Psoas muscle (tissue), 8 donors: Measurements from ENCODE around the gene ARHGAP22. TPM values are rescaled to one million over a fixed set of nuclear protein-coding genes. Genes with fewer than 3 reads are reported as not detected.

Experiments
- ATAC-seq, 4 donors: fragments of 200-7000 bp; cut with Tn5 transposase; one replicate each; pipeline ENCODE4 v1.9.1; 2020; ENCODE audit warnings: moderate library complexity in 3 of 4, mild to moderate bottlenecking in 2 of 4
- DNase-seq, 2 donors: peaks; one replicate each; pipeline ENCODE4 v3.0.0-alpha.2; 2020
- H3K27ac ChIP-seq: fragments of 200-600 bp; one replicate; pipeline ENCODE4 v1.8.0; 2022
- H3K27me3 ChIP-seq, 3 donors: fragments of 200-600 bp in 1 of 3; one replicate each; pipeline versions ENCODE4 v1.6.1 to v1.8.0; 2013 to 2022; ENCODE audit warnings: low read length in 2 of 3, mild to moderate bottlenecking in 2 of 3, moderate library complexity in 1 of 3; ENCODE audit not compliant: insufficient read depth in 3 of 3
- H3K36me3 ChIP-seq, 2 donors: fragments of 200-600 bp in 1 of 2; one replicate each; pipeline versions ENCODE4 v1.6.1 to v1.8.0; 2013 to 2022; ENCODE audit warnings: low read depth in 1 of 2, mild to moderate bottlenecking in 1 of 2, moderate library complexity in 1 of 2; ENCODE audit not compliant: insufficient read depth in 1 of 2
- H3K4me1 ChIP-seq: fragments of 200-600 bp; one replicate; pipeline ENCODE4 v1.8.0; 2022
- H3K4me3 ChIP-seq: fragments of 200-600 bp; one replicate; pipeline ENCODE4 v1.8.0; 2022; ENCODE audit warnings: mild to moderate bottlenecking
- H3K9me3 ChIP-seq: fragments of 200-600 bp; one replicate; pipeline ENCODE4 v1.8.0; 2022
- CTCF ChIP-seq: fragments of 200-600 bp; IDR thresholded peaks from one replicate; pipeline ENCODE4 v1.8.0; 2022; ENCODE audit warnings: antibody characterized with exemption
- WGBS, 3 donors: extraction: QIAGEN DNeasy Blood & Tissue Kit; methylation state at CpG; one replicate each; pipeline versions ENCODE4 v1.1.6 to v1.1.7; 2013; 5-methylcytosine and 5-hydroxymethylcytosine counted together
- intact Hi-C, 2 donors: fragments of 100-400 bp; cut with DNase I; formaldehyde crosslinking; loops; one replicate each; pipeline versions ENCODE4 v1.11.0 to v1.14.2; 2022
- polyA plus RNA-seq, 3 donors: library from polyadenylated mRNA; stranded (reverse); fragments of 200-250 nt; gene quantifications; one replicate each; pipeline ENCODE4 v1.2.3, GENCODE V29; 2013
- total RNA-seq, 4 donors: library from RNA; stranded (reverse); fragmentation: NEBNext Ultra II Directional in 2 of 4; extraction: Animal tissue kit (Norgen Biotek cat#: 25700) in 2 of 4; gene quantifications; one replicate each; pipeline versions ENCODE4 v1.2.1 to v1.2.4, GENCODE V29; 2021 to 2023
- donor health status: healthy with polysubstance abuse.
- donor health status: DM: no; HTN: no; CAD: no; lungs with moderate emphysema.
- donor health status: Bipolar disorder and iron deficiency.
- donor health status: healthy.
- donor health status: DM: yes; HTN: yes; CAD: no.
- donor health status: DM: no; HTN: no; CAD: no.
- donor health status: DM: no; HTN: no; CAD: no.
- donor health status: DM: yes; HTN: yes; CAD: no.

Gene ARHGAP22
- total and polyA plus RNA-seq, 7 donors = 0.46 to 2.9 (median 1.6) TPM

GRCh38 chr10:48452879-48453412 lies 151.9 kb downstream of the ARHGAP22 start:
- no peaks in the 10 kb centered on the region for H3K27me3 ChIP-seq
- ATAC-seq = no peak
- 86 to 92% (median 89%) methylated on average over 6 of the region's 6 CpGs for WGBS, 3 donors
- no peaks in the 10 kb centered on the region for H3K9me3 ChIP-seq
- peak in 1 of 2 donors; percentile 25 for DNase-seq
- H3K4me3 ChIP-seq = no peak overlapping the region
- intact Hi-C loops = loop anchor here in 1 of 2 donors (10.0 kb wide), 1 partner anchor 202 kb away; no protein-coding TSS in a partner anchor
- H3K4me1 ChIP-seq = no peaks in the 10 kb centered on the region
- TF ChIP-seq CTCF = no peak
- H3K36me3 ChIP-seq = no peaks in the 10 kb centered on the region
- H3K27ac ChIP-seq = no peak overlapping the region

- ATAC-seq = no peak
- 85 to 88% (median 87%) methylated on average over 14 to 15 of the region's 15 CpGs for WGBS, 3 donors
- no peaks in the 10 kb centered on the region for H3K27me3 ChIP-seq
- H3K4me3 ChIP-seq = no peak overlapping the region
- intact Hi-C loops = loop anchor here in 1 of 2 donors (10.0 kb wide), 1 partner anchor 203 kb away; no protein-coding TSS in a partner anchor
- no peak overlapping the region for H3K27ac ChIP-seq
- TF ChIP-seq CTCF = no peak
- H3K36me3 ChIP-seq = no peaks in the 10 kb centered on the region
- H3K4me1 ChIP-seq = no peaks in the 10 kb centered on the region
- H3K9me3 ChIP-seq = no peaks in the 10 kb centered on the region
- DNase-seq = peak in 1 of 2 donors; percentile 28
These were observed 152.6 kb downstream of the ARHGAP22 start for GRCh38 chr10:48451969-48452878.

GRCh38 chr10:48450741-48451466 lies 154.0 kb downstream of the ARHGAP22 start:
- no peak overlapping the region for H3K27ac ChIP-seq
- ATAC-seq (no peak), DNase-seq (peak in 1 of 2 donors; percentile 34)
- no peaks in the 10 kb centered on the region for H3K4me1 ChIP-seq
- no peak overlapping the region for H3K4me3 ChIP-seq
- no peak for TF ChIP-seq CTCF
- no peaks in the 10 kb centered on the region for H3K9me3 ChIP-seq
- H3K36me3 ChIP-seq = no peaks in the 10 kb centered on the region
- H3K27me3 ChIP-seq = no peaks in the 10 kb centered on the region
- 88 to 95% (median 94%) methylated on average over 39 to 43 of the region's 43 CpGs for WGBS, 3 donors
- intact Hi-C loops = loop anchor here in 1 of 2 donors (10.0 kb wide), 1 partner anchor 204 kb away; no protein-coding TSS in a partner anchor

GRCh38 chr10:48450233-48450740 lies 154.6 kb downstream of the ARHGAP22 start:
- Histone ChIP-seq H3K9me3 (no peaks in the 10 kb centered on the region), H3K27ac (no peak overlapping the region), H3K27me3 (no peaks in the 10 kb centered on the region), H3K4me3 (peak overlapping the region; percentile 28), H3K36me3 (no peaks in the 10 kb centered on the region), H3K4me1 (no peaks in the 10 kb centered on the region)
- intact Hi-C loops = loop anchor here in 1 of 2 donors (10.0 kb wide), 1 partner anchor 205 kb away; no protein-coding TSS in a partner anchor
- TF ChIP-seq CTCF = no peak
- WGBS, 3 donors = 75 to 86% (median 77%) methylated on average over 48 to 49 of the region's 49 CpGs
- DNase-seq (peak in 1 of 2 donors; percentile 42), ATAC-seq (peak in 3 of 4 donors; percentile 3 to 62 (median 8))
